HG03135 (cell line): ENCODE results near the gene ASAP3.
"Not testable (repeated sequence)": the region's sequence is repeated elsewhere in the genome, so short reads cannot be mapped to it uniquely, and the experiment has no call there.

Experiments used
- ATAC-seq: cut with Tn5 transposase; IDR thresholded peaks from one replicate; pipeline ENCODE4 v1.9.1; 2021; ENCODE audit warnings: mild to moderate bottlenecking, moderate library complexity; ENCODE audit not compliant: unreplicated experiment

Gene ASAP3

DNA sequence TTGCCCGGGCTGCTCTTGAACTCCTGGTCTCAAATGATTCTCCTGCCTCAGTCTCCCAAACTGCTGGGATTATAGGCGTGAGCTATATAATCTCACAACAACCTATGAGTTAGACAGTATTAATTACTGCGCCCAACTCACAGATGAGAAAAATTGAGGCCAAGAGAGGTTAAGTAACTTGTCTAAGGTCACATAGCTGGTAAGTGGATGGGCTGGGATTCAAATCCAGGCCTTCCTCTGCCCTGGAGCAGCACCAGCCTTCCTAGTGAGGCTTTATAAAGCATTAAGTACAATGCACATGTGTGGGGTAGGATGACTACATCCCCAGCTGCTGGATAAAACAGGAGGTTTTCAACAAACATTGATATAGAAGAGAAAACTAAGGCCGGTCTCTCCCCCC lies 31.9 kb upstream of the ASAP3 start:
- no peak for ATAC-seq

DNA sequence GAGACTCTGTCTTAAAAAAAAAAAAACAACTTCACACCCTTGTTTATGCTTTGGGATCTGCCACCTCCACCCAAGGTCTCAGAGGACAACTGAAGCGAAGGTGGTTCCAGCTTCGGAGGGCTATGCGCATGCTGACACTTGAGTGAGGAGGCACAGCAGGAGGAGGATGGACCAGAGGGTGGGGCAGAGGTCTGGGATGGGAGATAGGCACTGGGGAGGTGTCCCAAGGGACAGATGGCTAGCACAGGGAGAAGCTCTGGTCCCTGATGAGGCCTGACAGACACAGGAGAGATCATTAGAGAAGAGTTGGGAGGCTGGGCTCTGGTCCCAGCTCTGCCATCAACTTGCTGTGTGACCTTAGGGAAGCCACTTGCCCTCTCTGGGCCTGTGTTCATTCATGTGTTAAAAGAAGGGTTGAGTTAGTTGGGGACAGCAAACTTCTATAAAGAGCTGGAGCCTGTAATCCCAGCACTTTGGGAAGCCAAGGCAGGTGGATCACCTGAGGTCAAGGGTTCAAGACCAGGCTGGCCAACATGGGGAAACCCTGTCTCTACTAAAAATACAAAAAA lies 30.2 kb upstream of the ASAP3 start:
- ATAC-seq: no peak

DNA sequence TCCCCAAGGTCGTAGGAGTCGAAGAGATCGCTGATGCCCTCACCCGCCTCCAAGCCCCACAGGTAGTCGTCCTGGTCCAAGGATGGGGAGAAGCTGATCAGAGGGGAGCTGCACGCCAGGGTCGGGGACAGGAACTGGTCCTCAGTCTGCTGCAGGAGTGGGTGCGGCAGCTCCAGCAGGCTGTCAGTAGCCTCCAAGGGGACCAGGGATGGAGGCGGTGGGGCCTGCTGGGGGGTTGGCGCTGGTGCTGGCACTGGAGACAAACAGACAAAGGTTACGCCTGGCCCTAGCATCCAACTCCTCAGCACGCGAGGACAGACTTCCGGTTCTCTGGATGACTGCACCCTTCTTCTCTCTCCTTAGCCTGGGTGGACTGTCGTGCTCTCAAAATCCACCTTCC lies 25.9 kb upstream of the ASAP3 start:
- ATAC-seq: no peak

DNA sequence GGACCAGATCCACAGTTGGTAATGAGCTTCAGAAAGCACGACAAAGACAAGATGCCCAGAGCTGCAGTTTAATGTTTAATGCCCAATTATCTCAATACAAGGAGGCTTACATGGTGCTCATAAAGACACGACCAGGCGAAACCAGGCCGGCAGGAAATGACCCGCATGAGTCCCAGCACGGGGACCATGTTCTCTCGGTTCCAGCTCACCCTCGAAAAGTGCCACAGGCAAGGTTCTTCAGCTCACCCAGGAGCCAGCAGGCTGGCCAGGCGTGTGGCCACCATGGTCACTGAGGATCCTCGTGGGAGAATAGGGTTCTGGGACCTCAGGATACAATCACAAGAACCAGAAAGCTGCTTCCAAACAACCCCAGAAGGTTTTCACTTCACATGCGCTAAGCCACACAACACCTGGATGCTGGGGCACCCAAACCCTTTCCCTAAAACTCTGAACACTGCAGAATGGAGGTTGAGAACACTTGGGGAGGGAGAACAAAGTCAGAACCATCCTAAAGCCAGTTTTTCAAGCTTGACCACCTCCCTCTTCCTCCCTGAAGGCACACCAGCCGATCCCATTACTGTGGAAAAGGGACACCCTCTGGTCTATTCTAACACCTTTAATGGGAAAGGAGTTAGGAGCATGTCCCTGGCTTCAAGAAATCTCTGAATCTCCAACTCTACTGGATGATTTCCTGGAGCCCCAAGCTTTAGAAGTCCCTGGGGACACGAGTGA lies 22.6 kb upstream of the ASAP3 start:
- ATAC-seq: no peak

DNA sequence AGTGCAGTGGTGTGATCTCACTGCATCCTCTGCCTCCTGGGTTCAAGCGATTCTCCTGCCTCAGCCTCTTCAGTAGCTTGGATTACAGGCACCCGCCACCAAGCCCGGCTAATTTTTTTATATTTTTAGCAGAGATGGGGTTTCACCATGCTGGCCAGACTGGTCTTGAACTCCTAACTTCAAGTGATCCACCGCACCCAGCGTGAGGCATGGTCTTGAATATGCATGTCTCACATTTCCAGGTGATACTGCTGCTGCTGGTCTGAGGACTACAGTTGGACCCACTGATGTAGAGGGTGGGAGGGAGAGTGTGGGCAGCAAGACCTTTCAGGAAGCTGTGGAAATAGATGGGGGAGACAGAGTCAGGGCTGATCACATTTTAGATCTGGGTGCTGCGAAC lies 21.9 kb upstream of the ASAP3 start:
- ATAC-seq: no peak

DNA sequence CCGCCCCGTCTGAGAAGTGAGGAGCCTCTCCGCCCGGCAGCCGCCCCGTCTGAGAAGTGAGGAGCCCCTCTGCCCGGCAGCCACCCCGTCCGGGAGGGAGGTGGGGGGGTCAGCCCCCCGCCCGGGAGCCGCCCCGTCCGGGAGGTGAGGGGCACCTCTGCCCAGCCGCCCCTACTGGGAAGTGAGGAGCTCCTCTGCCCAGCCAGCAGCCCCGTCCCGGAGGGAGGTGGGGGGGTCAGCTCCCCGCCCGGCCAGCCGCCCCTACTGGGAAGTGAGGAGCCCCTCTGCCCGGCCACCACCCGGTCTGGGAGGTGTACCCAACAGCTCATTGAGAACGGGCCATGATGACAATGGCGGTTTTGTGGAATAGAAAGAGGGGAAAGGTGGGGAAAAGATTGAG lies 20.2 kb upstream of the ASAP3 start:
- not testable (repeated sequence) for ATAC-seq

DNA sequence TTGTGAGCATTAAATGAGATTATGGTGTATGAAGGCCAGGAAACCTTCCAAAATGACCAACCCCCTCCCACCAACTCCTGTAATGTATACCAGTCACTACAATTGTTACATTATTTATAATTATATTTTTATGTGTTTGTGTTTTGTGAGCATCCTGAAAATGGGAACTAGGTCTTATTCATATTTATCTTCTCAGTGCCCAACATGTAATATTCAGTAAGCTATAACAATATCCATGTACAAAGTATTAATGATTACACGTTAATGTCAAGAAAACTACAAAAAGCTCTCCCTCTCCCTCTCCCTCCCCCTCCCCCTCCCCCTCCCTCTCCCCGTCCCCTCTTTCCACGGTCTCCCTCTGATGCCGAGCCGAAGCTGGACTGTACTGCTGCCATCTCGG lies 19.0 kb upstream of the ASAP3 start:
- no peak for ATAC-seq

DNA sequence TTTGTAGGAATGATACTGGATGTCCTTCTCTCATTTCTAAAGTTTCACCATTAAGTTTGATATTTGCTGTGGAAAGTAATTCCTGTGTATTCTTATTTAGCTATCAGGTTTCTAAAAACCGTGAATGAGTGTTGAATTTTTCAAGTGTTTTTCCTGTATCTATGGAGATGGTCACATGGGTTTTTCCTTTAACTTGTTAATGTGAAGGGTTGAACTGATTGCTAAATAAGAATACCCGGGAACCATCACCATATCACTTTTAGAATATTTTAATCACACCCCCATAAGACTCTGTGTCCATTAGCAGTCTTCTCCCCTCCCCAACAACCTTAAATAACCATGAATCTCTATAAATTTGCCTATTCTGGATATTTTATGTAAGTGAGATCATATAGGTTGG lies 16.5 kb upstream of the ASAP3 start:
- ATAC-seq: no peak

DNA sequence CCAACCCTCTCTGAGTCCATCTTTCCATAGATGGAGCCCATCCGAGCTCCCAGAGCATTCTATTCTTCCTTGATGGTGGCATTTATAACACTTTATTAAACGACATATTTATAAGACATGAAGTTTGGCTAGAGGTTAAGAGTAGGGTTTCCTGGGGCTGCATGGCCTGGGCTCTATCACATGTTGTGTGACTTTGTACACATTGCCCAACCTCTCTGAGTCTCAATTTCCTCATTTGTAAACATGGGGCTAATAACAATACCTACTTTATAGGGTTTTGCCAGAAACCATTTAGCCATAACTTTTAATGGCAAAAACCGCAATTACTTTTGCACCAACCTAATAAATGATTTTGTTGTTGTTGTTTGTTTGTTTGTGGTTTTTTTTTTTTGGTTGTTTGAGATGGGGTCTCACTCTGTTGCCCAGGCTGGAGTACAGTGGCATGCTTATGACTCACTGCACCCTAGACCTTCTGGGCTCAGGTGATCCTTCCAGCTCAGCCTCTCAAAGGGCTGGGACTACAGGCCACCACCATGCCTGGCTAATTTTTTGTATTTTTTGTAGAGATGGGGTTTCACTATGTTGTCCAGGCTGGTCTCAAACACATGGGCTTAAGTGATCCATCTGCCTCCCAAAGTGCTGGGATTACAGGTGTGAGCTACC lies 13.9 kb upstream of the ASAP3 start:
- ATAC-seq: no peak

DNA sequence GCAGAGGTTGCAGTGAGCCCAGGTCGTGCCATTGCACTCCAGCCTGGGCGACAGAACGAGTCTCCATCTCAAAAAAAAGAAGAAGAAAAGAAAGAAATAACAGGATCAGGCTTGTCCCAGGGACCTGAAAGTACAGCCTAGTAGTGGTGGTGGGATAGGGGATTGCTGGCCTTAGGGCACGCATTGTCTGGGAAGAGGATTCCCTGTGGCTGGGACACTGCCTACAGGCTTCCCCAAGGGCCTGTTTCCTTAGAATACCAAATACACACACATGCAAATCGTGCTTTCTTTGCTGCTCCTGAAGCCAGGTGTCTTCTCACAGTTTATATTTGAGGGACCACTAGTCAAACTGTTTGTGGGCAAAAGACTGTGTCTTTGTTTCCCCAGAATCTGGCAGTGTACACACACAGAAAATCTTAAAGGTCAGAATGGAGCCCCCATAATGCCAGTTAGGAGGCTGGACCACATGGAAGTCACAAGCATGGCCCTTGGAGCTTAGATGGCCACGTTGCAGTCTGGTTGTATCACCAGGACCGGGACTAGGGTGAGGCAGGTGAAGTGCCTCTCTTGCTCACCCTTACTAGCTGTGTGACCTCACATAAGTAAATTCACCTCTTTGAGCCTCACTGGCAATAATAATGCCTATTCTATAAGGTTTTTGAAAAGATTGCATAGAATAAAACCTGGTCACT lies 12.7 kb upstream of the ASAP3 start:
- no peak for ATAC-seq

DNA sequence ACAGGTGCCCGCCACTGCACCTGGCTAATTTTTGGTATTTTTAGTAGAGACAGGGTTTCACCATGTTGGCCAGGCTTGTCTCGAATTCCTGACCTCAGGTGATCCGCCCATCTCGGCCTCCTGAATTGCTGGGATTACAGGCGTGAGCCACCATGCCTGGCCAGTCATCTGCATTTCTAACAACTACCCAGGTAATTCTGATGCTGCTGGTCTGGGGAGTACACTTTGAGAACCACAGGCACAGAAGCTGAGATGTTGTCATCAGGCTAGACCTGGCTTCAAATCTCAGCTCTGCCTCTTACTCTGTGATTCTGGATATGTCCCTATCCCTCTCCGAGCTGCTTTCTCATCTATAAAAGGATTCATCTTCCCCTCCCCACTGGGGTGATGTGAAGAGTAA lies 10.9 kb upstream of the ASAP3 start:
- ATAC-seq: not testable (repeated sequence)

DNA sequence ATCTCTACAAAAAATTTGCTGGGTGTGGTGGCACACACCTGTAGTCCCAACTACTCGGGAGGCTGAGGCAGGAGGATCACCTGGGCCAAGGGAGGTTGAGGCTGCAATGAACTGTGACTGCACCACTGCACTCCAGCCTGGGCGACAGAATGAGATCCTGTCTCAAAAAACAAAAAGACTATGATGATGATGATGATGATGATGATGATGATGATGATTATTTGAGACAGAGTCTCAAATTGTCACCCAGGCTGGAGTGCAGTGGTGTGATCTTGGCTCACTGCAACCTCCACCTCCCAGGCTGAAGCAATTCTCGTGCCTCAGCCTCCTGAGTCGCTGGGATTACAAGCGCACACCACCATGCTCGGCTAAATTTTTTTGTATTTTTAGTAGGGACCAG lies 8.8 kb upstream of the ASAP3 start:
- not testable (repeated sequence) for ATAC-seq

DNA sequence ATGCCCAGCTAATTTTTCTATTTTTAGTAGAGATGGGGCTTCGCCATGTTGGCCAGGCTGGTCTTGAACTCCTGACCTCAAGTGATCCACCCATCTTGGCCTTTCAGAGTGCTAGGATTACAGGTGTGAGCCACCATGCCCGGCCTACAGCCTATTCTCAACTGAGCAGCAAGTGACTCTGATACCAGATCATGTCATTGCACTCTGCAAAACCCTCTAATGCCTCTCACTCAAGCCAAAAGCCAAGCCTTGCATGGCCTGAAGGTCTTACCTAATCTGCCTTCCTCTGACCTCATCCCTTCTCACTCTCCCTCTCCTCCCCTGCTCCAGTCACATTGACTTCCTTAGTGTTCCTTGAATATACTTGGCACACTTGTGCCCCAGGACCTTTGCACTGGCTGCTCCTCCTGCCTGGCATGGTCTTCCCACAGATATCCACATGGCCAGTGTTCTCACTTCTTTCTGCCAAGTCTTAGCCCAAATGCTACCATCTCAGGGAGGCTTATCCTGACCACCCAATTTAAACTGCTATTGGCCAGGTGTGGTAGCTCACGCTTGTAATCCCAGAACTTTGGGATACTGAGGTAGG lies 8.2 kb upstream of the ASAP3 start:
- no peak for ATAC-seq

DNA sequence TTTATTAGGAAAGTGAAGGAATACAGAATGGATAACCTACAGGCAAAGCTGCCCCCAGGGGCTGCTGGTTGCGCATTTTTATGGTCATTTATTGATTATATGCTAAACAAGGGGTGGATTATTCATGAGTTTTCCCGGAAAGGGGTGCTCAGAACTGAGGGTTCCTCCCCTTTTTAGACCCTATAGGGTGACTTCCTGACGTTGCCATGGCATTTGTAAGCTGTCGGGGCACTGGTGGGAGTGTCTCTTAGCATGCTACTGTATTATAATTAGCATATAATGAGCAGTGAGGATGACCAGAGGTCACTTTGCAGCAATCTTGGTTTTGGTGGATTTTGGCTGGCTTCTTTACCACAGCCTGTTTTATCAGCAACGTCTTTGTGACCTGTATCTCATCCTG lies 5.9 kb upstream of the ASAP3 start:
- ATAC-seq: no peak

DNA sequence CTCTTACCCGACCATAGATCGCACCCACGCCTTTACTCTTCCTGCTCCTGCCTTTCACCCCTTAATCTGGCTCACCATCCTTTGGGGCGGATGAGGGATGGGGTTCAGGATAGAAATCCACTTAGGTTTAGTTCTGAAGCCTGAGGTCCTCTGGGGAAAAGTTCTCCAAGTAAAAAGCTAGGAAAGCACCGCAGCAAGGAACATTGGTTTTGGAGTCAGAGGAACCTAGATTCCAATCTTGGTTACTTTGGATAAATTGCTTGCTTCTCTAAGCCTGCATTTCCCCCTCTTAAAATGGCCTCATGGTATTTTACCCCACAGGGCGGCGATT lies 988 bp upstream of the ASAP3 start:
- no peak for ATAC-seq

DNA sequence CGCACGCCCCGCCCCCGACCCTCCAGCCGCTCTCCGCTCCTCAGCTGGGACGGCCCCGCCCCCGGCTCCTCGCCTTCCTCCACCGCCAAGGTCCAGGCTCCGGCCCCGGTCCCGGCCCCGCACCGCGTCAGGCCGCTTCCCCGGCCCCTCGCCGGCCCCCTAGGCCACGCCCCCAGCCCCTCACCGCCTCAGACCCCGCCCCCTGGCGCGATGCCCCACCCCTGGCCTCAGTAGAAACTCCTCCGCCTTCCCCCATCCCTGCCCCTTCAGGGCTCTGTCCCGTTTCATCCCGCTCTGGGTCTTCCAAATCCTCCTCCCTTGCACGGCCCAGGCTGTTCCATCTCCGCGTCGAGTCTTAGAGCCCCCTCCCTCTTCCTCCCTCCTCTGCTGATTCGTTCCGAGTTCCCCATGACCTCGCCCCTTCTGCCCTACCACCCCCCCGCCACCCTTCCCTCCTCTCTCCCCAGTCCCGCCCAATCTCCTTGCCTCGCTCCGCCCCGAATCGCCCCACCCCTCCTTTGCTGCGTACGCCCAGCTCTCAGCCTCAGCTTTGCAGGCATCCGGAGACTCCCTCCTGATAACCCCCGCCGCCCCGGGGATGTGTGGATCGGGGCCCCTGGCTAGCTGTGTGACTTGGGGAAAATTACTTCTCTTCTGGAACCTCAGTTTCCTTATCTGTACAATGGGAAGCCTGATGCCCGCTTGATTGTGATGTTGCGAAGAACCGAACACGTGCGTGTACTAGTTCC lies 448 bp upstream of the ASAP3 start:
- peak; percentile 50 for ATAC-seq

DNA sequence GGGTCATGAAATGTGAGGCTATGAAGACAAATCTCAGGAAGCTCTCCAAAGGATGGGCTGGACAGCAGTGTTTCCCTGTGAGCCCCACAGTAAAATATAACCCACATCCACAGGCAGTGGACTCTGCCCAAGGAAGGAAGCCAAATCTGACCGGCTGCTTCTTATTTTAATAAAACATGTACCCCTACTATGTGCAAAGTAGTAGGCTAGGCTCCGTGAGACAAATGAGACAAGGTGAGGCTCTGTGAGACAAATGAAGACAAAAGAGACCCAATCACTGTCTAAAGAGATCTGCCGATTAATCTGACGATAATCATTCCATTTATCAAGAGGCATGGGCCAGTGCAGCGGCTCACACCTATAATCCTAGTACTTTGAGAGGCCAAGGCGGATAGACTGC lies 2.1 kb downstream of the ASAP3 start:
- ATAC-seq: no peak

DNA sequence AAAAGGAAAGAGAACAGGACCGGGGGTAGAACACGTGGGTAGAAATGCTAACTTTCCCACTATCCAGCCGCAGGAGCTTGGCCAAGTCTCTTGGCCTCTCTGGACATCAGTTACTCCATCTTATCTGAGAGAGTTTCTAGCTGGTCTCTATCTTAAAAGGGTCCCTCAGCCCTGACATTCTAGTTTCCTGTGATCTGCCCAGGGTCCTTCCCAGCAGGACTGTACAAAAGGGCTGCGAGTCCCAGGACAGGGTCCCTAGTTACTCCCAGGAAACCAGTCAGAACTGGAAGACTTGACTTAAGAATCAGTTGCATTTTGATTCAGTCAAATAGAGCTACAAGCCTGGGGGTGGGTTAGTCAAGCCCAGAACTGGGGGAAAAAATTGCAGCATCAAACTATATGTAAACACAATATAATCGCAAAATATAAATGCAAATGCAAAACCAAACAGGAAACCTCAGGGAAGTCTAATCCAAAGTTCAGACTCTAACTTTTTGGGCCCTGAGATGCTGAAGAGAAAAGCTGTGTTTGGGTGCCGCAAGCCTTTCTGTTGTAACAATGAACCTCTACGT lies 2.9 kb downstream of the ASAP3 start:
- no peak for ATAC-seq

DNA sequence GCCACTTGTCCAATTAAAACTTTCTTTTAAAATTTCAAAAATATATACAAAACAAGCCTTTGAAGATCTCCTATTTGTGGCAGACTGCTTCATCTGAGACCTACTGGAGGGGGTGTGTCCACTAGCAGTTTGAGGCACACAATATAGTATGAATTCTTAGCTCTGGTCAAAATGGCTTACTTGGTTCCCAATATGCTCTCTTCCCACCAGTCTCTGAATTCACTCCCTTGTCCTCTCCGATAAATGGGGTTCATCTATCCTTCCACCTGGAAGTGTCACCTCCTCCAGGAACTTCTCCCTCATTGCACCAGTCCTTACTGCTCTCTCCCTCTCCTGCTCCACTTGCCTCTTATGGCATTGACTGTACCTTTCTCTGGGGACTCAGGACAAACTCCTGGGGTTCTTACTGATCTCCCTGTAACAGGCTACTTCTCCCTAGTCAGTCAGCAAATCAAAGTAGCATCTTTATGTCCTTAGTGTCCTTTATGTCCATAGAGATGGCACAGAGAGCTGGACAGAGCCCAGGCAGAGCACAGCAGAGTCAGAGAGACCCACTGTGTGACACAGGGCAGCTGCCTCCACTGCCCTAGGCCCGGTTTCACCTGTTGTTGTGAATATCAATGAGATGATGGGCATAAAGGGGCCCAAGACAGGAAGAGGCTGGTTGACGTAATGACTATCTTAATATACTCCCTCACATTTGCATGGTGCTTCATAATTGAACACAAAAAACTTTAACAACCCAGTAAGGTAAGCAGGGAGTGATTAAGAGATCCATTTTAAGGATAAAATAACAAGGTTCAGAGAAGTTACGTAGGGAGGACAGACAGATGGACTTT lies 3.6 kb downstream of the ASAP3 start:
- no peak for ATAC-seq

DNA sequence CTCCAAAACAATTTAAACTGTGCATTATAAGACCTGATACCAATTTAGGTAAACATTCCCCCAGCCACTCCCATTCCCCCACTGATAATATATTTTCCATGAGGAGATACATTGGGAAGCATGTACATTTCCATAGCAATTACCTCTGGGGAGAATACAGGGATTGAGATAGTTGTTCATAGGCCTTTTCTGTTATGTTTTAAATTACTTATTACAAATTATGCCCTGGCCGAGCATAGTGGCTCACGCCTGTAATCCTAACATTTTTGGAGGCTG lies 4.4 kb downstream of the ASAP3 start:
- ATAC-seq: no peak
